LNCAP (cell line): ENCODE measurements around the gene PTPN2.

ENCODE experiments used
- TF ChIP-seq, protein P1 (sequence below): fragments of 450-650 bp; IDR thresholded peaks from 2 replicates; pipeline ENCODE4 v1.5.1; 2017; ENCODE audit warnings: mild to moderate bottlenecking

The PTPN2 gene

DNA sequence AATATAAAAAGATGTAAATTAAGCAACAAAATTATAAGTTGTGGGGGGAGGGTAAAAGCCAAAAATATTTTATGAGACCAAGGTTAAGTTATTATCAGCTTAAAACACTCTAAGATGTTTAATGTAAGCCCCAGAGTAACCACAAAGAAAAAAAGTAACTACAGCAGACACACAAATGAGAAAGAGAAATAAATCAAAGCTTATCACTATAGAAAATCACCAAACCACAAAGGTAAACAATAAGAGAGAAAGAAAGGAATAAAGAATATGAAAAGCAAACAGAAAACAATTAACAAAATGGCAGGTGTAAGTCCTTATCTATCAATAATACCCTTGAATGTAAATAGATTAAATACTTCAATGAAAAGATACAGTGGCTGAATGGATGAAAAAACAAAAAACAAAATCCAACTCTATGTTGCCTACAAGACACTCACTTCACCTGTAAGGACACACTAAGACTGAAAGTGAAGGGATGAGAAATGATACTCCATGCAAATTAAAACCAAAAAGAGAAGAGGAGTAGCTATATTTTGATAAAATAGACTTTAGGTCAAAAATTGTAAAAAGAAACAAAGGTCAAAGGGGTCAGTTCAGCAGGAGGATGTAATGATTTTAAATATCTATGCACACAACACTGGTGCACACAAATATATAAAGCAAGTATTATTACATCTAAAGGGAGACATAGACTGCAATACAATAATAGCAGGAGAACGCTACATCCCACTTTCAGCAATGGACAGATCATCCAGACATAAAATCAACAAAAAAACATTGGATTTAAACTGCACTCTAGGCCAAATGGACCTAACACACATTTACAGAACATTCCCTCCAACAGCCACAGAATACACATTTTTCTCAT, 80.7 kb downstream of the PTPN2 start:
- TF ChIP-seq, protein P1, sequence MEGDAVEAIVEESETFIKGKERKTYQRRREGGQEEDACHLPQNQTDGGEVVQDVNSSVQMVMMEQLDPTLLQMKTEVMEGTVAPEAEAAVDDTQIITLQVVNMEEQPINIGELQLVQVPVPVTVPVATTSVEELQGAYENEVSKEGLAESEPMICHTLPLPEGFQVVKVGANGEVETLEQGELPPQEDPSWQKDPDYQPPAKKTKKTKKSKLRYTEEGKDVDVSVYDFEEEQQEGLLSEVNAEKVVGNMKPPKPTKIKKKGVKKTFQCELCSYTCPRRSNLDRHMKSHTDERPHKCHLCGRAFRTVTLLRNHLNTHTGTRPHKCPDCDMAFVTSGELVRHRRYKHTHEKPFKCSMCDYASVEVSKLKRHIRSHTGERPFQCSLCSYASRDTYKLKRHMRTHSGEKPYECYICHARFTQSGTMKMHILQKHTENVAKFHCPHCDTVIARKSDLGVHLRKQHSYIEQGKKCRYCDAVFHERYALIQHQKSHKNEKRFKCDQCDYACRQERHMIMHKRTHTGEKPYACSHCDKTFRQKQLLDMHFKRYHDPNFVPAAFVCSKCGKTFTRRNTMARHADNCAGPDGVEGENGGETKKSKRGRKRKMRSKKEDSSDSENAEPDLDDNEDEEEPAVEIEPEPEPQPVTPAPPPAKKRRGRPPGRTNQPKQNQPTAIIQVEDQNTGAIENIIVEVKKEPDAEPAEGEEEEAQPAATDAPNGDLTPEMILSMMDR = no peak

DNA sequence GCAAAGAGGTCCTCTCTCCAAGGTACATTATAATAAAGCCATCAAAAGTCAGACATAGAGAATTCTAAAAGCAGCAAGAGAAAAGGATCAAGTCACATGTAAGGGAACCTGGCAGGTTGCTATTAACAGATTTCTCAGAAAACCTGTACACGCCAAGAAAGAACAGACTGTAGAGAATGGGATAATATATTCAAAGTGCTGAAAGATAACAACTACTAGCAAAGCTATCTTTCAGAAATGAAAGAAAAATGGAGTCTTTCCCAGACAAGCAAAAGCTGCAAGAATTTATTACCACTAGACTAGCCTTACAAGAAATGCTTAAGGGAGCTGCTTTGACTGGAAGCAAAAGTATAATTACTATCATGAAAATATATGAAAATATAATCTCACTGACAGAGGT, 81.5 kb downstream of the PTPN2 start:
- TF ChIP-seq, protein P1 = no peak

DNA sequence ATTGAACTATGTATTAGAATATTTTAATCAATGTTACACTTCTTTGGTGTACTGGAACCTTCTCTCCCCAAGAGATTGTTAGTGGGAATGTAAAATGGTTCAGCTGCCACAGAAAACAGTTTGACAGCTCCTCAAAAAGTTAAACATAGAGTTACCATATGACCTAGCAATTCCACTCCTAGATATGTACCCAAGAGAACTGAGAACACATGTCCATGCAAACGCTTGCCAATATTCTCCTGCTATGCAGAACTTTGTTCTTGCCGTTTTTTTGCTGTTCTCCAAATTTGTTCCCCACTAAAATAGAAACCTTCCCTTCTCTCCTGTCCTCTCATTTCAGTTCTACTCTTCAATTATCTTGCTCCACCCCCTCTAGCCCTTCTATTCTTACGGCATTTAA, 87.6 kb downstream of the PTPN2 start:
- TF ChIP-seq, protein P1 = no peak

DNA sequence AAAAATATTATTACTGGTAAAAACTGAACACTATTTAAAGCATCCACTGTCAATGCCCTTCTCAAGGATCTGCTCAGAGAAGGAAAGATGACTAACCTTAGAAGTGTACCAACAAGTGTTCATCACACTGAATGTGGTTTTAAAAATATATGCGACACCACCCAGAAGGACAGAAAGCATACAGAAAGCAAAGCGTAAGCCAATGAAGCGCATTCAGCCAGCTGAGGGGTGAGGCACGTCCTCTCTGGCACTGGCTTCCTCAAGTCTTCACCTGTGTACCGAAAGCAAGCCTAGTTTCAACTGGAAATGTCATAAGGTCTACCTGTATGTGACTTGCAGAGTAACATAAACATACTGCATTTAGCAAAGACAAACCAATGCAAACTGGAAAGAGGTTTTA, 92.4 kb downstream of the PTPN2 start:
- TF ChIP-seq, protein P1 = no peak

DNA sequence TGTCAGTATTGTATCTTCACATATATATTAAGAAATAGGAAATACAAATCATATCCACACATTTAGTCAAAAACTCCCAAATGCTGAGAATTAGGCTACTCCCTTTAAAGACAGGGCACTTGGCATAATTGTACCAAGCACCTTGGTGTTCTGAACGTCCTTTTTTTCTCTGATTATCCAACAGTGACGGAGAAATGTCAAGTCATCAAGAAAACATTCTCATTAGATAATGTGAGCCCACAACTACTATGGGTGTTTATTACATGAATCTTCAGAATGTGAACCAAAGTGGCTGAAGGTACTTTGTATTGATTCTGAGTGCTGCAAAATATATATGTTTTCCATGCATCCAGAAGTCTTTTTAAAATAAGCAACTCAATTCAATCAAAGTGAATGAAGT, 97.4 kb downstream of the PTPN2 start:
- TF ChIP-seq, protein P1 = no peak

DNA sequence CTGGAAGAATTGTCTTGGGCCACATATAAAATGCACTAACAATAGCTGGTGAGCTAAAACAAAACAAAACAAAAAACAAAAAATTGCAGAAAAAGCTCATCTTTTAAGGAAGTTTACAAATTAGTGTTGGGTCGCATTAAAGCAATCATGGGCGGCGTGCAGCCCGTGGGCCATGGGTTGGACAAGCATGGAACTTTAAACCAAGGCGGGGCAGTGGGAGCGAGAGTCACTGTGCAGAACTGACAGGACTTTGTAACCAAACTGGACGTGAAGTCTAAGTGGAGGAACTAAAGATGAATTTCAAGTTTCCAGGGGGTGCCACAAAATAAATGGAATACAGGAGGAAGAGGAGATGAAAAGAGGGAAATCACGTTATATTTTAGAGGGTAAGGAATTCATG, 100.5 kb downstream of the PTPN2 start:
- TF ChIP-seq, protein P1 = no peak

DNA sequence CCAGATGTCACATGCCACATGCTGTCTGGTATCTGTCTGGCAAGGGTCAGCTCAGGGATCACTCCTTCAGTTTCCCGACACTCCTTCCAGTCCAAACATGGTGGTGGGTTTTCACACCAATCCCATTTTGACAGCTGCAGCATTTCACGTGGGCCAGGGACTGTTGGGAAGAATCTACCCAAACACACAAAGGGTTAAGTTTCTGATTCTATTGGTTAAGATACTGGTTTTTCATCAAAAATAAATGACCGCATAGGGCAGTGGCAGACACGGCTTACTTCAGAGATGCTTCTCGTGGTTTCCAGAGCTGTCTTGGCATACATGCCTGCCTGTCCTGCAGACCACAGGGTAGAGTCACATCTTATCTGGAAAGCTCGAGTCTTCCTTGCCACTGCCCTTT, 101.5 kb downstream of the PTPN2 start:
- TF ChIP-seq, protein P1 = no peak
